ENCODE data around the gene BIK.
"Not testable (repeated sequence)": the region's sequence is repeated elsewhere in the genome, so short reads cannot be mapped to it uniquely, and the experiment has no call there.

Gene BIK, protein sequence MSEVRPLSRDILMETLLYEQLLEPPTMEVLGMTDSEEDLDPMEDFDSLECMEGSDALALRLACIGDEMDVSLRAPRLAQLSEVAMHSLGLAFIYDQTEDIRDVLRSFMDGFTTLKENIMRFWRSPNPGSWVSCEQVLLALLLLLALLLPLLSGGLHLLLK

DNA sequence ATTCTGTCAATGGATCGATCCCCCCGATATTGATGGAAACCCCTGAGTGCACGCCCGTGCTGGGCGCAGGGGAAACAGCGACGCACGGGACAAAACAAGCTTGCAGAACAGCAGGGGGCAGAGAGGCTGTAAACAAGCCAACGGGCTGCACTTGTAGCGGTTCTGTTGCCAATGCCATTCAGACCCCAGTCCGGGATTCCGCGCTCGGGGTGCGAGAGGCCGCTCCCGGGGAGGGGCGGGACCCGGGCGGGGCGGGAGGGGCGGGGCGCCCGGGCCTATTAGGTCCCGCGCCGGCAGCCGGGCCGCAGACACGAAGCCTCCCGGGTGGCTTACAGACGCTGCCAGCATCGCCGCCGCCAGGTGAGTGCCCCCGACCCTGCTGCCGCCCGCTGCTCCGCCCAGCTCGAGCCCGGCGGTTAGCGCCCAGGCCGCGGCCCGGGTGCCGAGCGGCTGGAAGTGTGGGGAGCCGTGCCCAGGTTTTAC is at the start of gene BIK:
Gene BIK, plus strand, starts transcription at position 307 of the 483 bp plus-strand sequence. CDS start 13,273 bp downstream, outside the sequence.
- no peak for DNase-seq

DNA sequence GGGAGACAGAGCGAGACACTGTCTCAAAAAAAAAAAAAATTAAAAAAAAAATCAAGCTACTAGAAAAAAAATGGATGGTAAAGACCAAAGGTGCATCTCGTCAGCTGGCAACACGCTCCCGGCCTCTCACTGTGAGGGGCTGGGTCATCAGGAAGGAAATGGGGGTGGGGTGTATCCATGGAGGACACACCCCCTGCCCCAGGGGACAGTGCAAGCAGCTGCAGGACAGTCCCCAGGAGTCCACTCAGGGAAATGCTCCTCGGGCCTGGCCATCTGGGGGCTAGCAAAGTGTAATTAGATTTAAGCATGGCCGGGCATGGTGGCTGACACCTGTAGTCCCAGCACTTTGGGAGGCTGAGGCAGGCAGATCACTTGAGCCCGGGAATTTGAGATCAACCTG is 44.4 kb upstream of the BIK start:
- no peak for DNase-seq

- no peak for DNase-seq
Measured at GRCh38 chr22:43066844-43067385, 43.6 kb upstream of the BIK start.

DNA sequence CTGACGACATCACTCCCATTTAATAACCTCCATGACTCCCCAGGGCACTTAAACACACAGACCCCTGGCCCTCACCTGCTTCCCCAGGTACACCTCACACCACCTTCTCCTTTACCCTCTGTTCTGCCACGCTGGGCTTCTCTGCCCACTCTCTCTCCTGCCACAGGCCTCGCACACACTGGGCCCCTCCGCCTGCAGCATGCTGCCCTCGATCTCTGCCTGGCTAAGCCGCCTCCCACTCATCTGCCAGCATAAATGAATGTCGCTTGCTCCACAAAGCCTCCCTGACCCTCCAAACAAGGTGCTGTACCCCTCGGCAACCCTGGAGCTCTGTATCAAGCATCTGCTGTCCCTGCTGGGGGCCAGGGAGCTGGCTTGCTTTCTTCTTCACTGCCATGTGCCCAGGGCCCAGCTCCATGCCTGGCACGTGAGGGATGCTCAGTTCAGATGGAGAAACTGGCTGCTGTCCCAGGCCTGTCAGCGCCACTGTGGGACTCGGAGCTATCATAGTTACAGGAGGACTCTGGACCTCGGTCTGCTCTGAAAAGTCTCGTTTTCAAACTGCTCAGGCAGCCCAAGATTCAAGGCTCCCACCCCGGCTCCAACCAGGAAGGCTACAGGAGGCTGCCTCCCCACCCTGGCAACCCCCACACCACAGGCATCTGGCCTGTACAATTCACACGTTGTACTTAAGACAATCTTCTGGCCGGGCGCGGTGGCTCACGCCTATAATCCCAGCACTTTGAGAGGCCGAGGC is 33.3 kb upstream of the BIK start:
- DNase-seq = no peak

DNA sequence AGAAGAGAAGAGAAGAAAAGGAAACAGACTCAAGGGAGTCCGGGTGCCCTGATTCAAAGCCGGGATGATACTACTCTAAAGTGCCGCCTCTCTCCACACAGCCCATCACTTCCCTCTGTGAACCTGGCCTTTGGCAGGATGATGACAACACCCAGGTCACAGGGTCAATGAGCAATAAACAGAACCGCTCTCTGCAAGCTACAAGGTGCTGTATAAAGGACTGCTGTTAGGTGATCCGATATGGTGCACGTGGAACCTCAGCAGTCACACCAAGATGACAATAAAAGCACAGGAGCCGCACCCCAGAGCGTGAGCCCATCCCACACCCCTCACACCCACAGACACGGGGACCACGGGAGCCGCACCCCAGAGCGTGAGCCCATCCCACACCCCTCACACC is 32.0 kb upstream of the BIK start:
- no peak for DNase-seq

- no peak for DNase-seq
Measured at GRCh38 chr22:43079742-43080141, 30.8 kb upstream of the BIK start.

DNA sequence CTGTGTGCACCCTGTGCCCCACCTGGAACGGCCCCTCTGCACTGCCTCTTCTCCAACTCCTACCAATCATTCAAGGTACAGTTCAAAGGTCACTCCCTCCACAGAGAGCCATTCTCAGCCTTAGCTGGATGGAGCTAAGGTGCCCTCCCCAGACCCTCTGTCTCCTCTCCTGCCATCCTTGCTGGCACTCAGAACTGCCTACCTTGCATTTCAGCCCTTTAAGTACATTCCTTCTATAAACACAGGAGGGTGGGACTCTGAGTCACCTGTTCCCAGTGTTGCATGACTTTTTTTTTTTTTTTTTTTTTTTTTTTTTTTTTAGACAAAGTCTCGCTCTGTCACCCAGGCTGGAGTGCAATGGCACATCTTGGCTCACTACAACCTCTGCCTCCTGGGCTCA is 29.9 kb upstream of the BIK start:
- peak; percentile 34 for DNase-seq

DNA sequence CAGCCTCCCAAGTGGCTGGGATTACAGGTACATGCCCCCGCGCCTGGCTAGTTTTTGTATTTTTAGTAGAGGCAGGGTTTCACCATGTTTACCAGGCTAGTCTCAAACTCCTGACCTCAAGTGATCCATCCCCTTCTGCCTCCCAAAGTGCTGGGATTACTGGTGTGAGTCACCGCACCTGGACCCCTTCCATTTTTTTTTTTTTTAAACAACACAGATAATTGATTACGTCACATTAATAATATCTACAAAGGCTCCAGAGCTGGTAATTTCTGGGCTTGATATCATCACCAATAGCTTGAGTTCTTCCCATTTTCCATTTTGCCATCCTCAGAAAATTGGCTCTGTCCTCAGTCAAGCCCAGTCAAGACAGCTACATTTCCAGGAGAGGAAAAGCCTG is 28.6 kb upstream of the BIK start:
- DNase-seq = no peak

GRCh38 chr22:43085658-43086606 is 24.6 kb upstream of the BIK start:
- DNase-seq = no peak

DNA sequence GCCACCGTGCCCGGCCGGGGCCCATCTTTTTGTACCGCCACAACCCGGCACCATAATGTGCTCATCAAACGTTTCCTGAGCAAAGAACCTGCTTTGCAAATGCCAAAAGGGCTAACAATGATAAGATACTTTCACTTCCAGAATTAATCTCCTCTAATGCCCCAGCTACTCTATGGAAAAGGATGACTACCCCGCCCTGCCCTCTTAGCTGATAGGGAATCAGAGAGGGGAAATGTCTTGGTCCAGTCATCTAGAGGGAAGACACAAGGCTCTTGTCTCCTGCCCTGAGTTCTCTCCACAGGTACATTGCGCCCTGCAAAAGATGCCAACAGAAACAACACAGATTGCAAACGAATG is 21.9 kb upstream of the BIK start:
- no peak for DNase-seq

DNA sequence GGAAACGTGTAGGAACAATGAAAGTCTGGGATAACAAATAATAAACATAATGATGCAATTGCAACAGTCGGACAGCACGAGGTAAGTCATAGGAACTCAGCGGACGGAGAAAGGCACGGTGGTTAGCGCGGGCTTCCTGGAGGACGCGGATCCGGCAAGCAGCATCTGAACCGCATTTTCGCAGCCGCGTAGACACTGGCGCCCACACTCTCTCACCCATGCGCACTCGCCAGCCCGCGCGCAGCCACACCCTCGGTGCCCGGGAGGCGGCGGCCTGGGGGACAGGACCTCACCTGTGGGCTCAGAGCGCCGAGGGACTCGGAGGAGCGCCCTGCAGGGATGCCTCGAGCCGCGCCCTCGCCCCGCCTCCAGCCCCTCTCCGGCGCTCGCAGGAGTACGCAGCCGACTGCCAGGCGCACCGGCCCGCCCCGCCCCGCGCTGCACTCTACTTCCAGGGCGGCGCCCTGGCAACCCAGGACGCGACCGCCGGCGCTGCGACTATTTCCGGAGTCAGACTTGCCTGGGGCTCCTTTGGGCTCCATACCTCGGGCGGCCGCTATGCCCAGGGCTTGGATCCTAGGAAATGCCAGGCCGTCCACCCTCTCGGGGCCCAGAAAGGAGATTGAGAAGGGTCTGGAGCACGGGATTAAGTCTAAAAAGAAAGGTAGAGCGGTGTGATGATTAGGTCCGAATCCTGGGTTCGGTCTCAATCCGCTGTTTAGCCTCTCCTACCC is 21.4 kb upstream of the BIK start, which contains the start of gene TTLL1:
Gene TTLL1, minus strand, starts transcription at position 408 of the 734 bp plus-strand sequence. CDS start 13,805 bp downstream, outside the sequence.
- DNase-seq = peak; percentile 53

DNA sequence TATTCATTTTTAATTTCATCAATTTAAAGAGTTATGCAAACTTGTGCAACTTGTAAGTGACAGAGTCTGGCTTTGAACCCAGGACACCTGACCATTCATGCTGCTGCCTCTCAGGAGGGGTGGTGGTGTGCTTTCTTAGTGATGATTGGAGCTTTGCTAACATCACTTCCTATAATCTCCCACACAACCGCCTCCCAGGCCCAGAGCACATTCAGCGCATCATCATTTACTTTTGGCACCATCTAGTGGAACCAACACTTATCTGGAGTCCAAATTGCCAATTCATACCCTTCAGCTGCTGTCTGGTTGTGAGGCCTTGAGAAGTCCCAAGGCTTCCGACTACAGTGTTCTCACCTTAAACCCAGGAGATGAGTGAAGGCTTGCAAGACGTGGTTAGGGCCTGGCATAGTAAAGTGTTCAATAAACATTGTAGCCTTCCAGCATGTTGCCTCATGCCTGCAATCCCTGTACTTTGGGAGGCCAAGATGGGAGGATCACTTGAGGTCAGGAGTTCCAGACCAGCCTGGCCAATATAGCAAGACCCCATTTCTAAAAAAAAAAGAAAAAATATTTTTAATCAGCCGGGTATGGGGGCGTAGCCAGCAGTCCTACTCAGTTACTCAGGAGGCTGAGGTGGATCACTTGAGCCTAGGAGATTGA is 20.3 kb upstream of the BIK start:
- DNase-seq = no peak

DNA sequence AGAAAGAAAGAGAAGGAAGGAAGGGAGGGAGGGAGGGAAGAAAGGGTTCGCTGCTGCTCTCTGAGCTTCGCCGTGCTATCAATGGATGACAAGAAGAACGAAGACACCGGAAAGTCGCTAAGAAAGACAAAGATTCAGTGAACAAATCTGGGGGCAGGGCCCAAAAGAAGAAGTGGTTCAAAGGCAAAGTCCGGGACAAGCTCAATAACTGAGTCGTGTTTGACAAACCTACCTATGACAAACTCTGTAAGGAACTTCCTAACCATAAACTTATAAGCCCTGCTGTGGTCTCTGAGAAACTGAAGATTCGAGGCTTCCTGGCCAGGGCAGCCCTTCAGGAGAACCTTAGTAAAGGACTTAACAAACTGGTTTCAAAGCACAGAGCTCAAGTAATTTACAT is 18.5 kb upstream of the BIK start:
- no peak for DNase-seq

DNA sequence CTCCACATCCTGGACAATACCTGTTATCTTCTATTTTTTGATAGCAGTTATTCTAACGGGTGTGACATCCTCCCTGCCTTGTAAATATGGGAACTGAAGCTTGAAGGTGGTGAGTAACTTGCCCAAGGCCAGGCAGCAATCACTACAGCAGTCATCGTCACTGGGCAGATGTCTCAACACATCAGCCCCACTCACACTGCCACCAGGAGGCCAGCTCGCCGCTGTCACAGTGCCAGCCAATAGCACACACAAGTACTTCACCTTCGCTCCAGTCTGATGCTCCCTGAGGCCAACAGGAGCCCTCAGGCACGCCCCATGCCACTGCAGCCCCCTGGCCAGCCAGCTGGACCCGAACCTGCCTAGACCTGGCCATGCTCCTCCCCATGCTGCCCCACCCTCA is 16.5 kb upstream of the BIK start:
- DNase-seq = peak; percentile 6

- no peak for DNase-seq
Measured at GRCh38 chr22:43094551-43094950, 16.0 kb upstream of the BIK start.

GRCh38 chr22:43096420-43096819 is 14.1 kb upstream of the BIK start:
- DNase-seq = no peak

DNA sequence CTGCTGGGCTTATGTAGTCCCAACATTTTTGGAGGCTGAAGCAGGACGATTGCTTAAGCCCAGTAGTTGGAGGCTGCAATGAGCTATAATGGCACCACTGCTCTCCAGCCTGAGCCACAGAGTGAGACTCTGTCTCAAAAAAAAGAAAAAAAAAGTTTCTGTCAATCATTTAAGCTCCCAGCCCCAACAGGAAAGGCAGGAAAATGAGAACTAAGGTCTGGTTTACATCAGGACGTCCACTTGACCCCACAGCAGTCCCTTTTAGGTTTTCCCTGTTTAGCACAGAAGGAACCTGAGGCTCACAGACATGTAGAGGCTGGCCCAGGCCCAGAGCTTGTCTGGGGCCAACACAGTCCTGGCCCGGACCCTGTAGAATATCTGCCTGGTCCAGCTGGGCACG is 12.2 kb upstream of the BIK start:
- DNase-seq = no peak

- DNase-seq = no peak
Measured at GRCh38 chr22:43099095-43099494, 11.5 kb upstream of the BIK start.

DNA sequence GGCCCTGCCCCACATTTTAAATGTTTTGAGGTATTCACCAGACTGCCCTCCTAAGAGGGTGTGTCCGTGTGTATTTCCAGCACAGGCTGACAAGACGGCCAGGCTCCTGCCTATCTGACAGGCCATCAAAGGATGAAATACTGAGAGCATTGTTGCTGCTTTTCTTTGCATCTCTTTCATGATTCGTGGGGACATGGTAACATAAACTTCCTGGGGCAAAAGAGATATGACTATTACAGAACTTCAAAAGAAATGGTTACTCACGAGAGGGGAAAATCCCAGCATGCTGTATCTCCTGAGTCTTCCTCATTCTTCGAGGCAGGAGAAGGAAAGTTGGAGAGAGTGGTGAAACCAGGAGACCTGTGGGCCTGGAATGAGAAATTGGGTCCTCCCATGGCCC is 10.3 kb upstream of the BIK start:
- DNase-seq = no peak

GRCh38 chr22:43101306-43101705 is 9.2 kb upstream of the BIK start:
- no peak for DNase-seq

DNA sequence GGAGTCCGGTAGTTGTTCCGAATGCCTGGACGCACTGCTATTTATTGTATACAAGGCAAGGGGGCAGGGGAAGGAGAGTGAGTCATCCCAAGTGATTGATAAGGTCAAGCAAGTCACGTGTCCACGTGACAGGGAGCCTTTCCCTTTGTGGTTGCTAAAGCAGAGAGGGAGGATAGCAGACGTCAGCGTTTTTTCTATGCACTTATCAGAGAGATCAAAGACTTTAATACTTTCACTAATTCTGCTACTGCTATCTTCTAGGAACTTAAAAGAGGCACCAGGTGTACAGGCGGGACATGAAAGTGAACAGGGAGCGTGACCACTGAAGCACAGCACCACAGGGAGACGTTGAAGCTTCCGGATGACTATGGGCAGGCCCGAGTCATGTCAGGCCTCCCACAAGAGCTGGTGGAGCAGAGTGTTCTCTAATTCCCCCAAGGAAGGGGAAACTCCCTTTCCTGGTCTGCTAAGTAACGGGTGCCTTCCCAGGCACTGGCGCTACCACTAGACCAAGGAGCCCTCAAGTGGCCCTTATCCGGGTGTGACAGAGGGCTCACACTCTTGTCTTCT is 6.4 kb upstream of the BIK start:
- not testable (repeated sequence) for DNase-seq

GRCh38 chr22:43104950-43105349 is 5.6 kb upstream of the BIK start:
- not testable (repeated sequence) for DNase-seq
